Activated CD8-positive, alpha-beta memory T cell treated with anti-CD3 and anti-CD28 coated beads for 24 hours (primary cell): ENCODE results near the gene CD19.

Experiments used
- DNase-seq: peaks from one replicate; pipeline ENCODE4 v3.0.0-alpha.2; 2020

The CD19 gene

GRCh38 chr16:28983644-28984043 lies 51.9 kb downstream of the CD19 start:
- DNase-seq: no peak

DNA sequence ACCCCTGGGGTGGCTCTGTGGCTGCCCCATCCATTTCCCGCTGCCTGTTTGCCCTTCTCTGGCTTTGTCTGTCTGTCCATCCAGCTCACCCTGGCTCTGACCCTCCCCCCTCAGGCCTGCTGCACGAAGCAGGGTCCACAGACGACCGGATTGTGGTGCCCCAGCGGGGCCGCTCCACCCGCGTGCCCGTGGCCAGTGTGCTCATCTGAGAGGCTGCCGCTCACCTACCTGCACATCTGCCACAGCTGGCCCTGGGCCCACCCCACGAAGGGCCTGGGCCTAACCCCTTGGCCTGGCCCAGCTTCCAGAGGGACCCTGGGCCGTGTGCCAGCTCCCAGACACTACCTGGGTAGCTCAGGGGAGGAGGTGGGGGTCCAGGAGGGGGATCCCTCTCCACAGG lies 52.3 kb downstream of the CD19 start:
- no peak for DNase-seq

GRCh38 chr16:28984619-28985135 lies 52.9 kb downstream of the CD19 start, which contains the start of gene LAT:
LAT (plus strand) TSS chr16:28985052; CDS start chr16:28985418, 366 bp downstream.
- peak; percentile 90 for DNase-seq

GRCh38 chr16:28985211-28986041 lies 53.7 kb downstream of the CD19 start:
- DNase-seq: peak; percentile 81

GRCh38 chr16:28986046-28986445 lies 54.3 kb downstream of the CD19 start:
- DNase-seq: no peak

DNA sequence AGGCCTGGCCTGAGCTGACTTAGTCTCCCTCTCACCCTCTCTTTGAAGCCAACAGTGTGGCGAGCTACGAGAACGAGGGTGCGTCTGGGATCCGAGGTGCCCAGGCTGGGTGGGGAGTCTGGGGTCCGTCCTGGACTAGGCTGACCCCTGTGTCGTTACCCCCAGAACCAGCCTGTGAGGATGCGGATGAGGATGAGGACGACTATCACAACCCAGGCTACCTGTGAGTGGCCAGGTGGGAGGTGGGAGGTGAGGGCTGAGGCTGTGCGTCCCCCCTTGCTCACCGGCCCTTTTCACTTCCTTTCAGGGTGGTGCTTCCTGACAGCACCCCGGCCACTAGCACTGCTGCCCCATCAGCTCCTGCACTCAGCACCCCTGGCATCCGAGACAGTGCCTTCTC lies 54.7 kb downstream of the CD19 start:
- peak; percentile 73 for DNase-seq

DNA sequence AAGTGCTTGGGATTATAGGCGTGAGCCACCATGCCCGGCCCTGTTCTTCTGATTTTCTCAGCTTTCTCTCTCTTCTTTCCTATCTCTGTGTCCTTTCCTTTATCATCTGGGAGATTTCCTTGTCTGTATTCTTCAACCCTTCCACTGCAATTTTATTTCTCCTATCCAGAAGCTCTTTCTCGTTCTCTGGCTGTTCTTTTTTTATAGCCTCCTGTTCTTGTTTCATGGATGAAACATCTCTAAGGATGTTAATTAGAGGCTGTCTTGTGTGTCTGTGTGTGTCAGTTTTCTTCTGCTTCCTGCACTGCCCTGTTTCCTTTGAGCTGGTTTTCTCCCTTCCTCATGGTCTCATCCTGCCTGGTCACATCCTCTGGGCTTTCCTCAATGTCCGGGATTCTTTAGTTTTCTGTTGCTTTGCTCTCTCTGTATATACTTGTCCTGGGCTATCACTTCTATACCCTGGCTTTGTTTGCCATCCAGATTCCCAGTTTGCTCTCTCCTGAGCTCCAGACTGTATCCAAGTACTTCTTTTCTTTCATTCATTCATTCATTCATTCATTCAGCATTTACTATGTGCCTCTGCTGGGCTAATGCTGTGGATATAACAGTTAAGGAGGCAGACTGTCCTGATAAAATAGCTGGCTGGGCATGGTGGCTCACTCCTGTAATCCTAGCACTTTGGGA lies 55.5 kb downstream of the CD19 start:
- no peak for DNase-seq
